Fibroblast of peridontal ligament (primary cell): ENCODE results near the gene SYT17.

Source experiments
- DNase-seq: peaks from one replicate; pipeline ENCODE4 v3.0.0-alpha.2; 2010; ENCODE audit errors: extremely low read depth

SYT17 gene

DNA sequence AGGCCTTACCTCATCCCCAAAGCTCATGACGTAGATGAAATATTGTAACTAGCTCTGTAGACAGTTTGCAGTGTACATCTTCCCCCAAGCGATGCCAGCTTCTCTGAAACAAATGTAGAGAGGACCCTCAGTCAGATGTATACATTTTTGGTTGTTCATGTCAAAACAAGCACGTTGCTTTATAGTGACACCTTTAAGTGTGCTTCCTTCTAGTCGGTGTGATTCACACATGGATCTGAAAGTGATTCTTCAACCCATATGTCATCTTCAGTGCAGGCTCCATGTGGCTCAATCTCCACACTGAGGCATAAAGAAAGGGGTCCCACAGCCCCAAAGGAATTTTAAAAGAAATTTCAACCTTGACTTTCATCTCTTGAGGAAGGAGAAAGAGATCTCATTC, 86.6 kb downstream of the SYT17 start:
- DNase-seq, result no peak

DNA sequence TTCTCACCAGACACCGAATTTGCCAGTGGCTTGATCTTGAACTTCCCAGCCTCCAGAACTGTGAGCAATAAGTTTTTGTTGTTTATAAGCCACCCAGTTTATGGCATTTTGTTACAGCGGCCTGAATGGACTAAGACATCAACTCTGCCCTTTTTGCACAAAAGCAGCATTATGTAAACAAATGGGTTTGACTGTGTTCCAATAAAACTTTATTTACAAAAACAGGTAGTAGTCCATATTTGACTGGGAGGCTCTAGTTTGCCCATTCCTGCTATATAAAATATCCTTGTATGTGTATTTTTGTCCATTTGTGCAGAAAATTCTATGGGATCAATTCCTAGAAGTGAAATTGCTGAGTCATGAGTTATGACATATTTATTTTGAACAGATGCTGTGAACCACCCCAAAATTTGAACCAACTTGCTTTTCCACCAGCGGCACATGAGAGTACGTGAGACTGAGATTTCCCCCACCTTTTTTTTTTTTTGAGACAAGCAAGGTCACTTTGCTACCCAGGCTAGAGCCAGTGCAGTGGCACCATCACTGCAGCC, 96.2 kb downstream of the SYT17 start:
- no peak for DNase-seq

GRCh38 chr16:19265380-19265930, 97.4 kb downstream of the SYT17 start:
- no peak for DNase-seq

- no peak for DNase-seq
These were observed 98.7 kb downstream of the SYT17 start for GRCh38 chr16:19266774-19267173.

- DNase-seq, result no peak
These were observed 101.1 kb downstream of the SYT17 start for GRCh38 chr16:19269098-19269497.

DNA sequence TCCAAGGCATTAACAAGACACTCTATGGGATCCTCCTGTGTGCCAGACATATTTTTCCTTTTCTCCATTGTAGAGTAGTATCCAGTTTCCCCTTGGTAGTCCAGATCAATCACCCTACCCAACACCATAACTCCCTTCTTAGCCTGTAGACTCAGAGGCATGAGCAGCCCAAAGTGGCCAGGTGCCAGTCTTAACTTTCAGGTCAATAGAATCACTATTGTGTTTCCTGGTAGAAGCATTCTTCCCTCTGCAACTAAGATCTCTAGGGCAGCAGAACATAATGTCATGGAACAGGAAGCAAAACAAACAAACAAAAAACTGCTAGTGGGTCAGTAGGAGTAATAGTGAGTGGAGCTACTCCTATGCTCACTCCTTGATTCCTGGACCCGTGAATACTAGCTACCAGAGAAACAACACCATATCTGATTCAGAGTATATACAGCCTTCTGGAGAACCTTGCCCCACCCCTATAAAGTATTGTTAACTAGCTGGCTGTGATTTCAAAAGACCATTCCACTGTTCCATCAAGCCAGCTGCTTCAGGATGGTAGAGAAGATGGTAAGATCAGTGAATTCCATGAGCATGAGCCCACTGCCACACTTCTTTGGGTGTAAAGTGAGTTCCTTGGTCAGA, 106.2 kb downstream of the SYT17 start:
- DNase-seq, result no peak

DNA sequence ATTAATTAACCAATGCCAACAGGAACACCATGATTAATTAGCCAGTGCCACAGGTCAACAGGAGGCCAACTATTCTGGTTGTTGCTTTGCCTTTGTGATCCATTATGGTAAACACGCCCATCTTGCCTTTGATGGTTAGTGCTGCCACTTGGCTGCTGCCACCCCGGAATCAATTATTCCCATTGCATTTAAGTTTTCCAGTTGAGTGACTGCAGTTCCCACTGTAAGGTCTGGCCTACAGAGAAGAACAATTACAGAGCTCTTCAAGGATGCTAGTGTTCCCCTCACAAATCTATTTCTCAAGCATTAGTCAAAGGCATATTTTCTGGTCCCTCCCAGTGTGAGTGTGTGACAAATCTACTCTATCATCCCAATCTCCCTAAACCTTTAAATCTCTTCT, 110.4 kb downstream of the SYT17 start:
- no peak for DNase-seq

GRCh38 chr16:19281246-19281645, 113.2 kb downstream of the SYT17 start:
- DNase-seq, result no peak

GRCh38 chr16:19282101-19282500, 114.1 kb downstream of the SYT17 start:
- no peak for DNase-seq

- no peak for DNase-seq
These were observed 115.6 kb downstream of the SYT17 start for GRCh38 chr16:19283637-19284036.

DNA sequence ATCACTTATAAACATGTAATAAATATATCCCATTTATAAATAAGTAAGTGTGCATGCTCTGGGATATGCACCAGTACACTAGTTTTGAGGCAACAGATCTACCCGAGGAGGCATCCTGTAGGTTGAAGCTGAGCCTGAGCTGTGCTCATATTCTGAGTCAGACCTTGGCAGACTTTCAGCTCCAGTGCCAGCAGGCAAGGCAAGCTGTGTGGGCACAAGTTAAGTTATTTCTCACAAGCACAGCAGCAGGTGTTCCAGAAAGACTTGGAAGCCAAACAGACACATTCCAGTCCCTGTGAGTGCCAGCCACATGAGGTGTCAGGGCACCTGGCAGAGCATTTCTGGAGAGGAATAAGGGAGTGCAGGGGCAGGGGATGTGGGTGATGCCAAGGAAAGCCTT, 116.2 kb downstream of the SYT17 start:
- no peak for DNase-seq

GRCh38 chr16:19285431-19285830, 117.4 kb downstream of the SYT17 start, which contains the start of gene CLEC19A:
Gene CLEC19A (plus strand): TSS chr16:19285731. CDS start chr16:19285852, 121 bp downstream.
- DNase-seq, result no peak

- DNase-seq, result no peak
These were observed 118.8 kb downstream of the SYT17 start for GRCh38 chr16:19286827-19287226.

DNA sequence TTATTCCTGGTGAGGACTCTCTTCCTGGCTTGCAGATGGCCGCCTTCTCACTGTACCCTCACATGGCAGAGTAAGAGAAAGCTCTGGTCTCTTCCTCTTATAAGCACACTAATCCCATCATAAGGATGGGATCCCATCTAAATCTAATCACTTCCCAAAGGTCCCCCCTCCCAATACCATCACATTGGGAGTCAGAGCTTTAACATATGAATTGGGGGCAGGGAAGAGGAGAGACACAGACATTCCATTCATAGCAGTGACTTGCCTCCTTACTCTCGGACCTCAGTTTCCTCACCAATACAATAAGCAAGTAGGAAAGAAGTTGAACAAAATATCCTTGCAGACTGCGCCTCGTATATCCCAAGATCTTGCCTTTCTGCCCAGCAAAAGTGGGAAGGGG, 119.2 kb downstream of the SYT17 start:
- DNase-seq, result no peak

DNA sequence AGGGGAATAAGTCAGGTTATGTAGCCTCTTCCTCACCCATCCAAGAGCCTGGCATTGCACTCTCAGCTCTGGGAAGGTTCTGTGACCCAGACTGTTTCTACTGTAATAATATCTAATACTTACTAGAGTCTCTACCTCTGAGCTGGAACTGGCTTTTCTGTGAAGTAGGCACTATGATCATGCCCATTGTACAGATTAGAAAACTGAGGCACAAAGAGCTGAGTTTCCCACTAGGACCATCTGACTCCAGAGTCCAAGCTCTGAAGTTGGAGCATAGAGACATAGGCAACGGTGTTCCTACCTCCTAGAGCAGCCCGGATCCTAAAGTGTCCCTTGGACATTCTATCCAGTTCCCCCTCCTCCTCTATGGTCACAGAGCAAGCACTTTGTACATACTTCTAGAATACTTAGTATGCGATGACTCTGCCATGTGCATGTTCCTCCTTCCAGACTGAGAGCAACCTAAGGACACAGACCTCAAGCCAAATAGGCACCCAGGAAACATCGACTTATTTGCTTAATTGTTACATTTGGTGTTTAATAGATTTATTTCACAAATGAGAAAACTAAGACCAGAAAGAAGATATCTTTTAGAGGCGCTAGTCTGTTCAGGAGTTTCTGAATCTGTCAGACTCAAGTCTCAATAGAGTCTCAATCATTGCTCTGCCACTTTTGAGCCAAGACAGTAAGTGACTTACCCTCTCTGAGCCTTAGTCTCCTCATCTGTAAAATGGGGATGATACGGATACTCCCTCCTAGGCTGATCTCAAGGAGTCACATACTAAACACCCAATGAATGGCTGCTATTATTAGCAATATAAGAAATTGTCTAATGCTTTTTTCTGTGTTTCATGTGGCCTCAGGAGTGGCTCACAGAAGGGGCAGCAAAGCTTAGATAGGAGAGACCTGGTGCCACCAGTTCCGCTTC, 121.1 kb downstream of the SYT17 start:
- DNase-seq, result no peak

- no peak for DNase-seq
These were observed 121.9 kb downstream of the SYT17 start for GRCh38 chr16:19289811-19290485.

DNA sequence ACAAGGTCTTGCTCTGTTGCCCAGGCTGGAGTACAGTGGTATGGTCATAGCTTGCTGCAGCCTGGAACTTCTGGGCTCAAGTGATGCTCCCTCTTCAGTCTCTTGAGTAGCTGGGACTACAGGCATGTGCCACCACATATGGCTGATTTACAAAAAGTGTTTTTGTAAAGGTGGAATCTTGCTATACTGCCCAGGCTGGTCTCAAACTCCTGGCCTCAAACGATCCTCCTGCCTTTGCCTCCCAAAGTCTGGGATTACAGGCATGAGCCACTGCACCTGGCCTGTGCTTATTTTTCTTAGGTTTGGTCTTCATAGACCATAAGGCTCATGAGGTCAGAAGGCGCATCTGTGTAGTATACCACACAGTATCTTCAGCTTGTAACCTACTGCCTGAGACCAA, 122.8 kb downstream of the SYT17 start:
- no peak for DNase-seq

DNA sequence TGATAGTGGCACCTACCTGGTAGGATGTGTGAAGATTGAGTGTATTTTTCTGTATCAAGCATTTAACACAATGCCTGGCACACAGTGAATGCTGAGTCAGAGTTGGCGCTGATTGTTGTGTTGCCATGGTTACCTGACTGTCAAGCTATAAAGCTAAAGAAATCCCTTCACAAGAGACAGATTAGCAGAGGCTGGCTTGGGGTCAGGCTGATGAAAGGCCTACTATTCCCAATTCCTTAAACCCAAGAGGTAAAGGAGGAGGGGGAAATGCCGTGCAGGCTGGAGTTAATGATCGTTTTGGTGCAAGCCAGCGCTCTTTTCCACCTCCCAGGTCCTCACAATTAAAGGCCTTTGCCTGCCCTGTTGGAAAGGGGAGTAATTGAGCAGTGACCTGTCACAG, 123.4 kb downstream of the SYT17 start:
- DNase-seq, result no peak

DNA sequence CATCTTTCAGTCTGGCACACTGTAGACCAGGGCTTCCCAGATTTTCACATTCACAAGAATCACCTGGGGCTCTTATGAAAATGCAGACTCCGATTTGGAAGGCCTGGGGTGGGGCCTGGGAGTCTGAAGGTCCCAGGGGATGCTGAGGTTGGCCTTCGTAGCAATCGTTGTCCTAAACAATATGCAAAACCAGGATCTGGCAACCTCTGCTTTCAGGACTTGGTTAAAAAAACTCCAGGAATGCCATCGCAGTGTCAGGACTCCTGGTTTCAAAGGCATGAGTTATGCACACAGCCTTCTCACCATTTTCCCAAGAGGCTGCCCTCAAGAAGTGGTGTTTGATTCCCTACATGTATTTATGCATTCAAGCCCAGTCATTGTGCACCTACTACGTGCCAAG, 124.1 kb downstream of the SYT17 start:
- no peak for DNase-seq

DNA sequence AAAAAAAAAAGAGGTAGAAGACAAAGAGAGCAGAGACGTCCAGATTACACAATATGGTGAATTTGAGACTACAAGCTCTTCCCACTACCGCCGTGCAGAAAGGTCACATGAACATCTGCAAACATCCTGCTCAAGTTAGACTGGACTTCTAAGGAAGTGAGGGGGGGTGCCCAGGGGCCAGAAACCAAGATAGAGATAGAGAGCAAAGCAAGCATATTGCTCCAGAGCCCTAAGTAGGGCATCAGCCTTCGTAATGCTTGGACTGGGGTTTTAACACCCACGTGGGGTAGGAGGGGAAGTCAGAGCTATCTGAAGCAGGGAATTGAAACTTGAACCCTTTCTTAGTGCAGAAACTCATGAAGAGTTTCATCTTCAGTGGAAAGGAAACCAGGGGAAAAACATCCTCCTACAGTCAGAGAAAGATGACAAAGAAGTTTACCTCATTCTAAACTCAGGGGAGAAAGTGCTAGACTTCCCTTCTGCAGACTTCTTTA, 126.2 kb downstream of the SYT17 start:
- DNase-seq, result no peak

- no peak for DNase-seq
These were observed 127.4 kb downstream of the SYT17 start for GRCh38 chr16:19295393-19295792.

- no peak for DNase-seq
These were observed 129.4 kb downstream of the SYT17 start for GRCh38 chr16:19297454-19297853.
